HG02623 (cell line): ENCODE measurements around the gene MINDY4.
"Not testable (repeated sequence)": the region's sequence is repeated elsewhere in the genome, so short reads cannot be mapped to it uniquely, and the experiment has no call there.

ENCODE experiments used
- ATAC-seq: cut with Tn5 transposase; IDR thresholded peaks from one replicate; pipeline ENCODE4 v1.9.1; 2021; ENCODE audit warnings: moderate library complexity; ENCODE audit not compliant: unreplicated experiment

Gene MINDY4

GRCh38 chr7:30799976-30800661 lies 28.9 kb downstream of the MINDY4 start:
- ATAC-seq = no peak

GRCh38 chr7:30800785-30801252 lies 29.6 kb downstream of the MINDY4 start:
- ATAC-seq = peak; percentile 29

GRCh38 chr7:30802812-30803211 lies 31.6 kb downstream of the MINDY4 start:
- no peak for ATAC-seq

- ATAC-seq = no peak
Observed at GRCh38 chr7:30804078-30804661, 33.0 kb downstream of the MINDY4 start.

- ATAC-seq = no peak
Observed at GRCh38 chr7:30805081-30805691, 34.0 kb downstream of the MINDY4 start.

- ATAC-seq = no peak
Observed at GRCh38 chr7:30805931-30806330, 34.7 kb downstream of the MINDY4 start.

GRCh38 chr7:30807477-30807876 lies 36.3 kb downstream of the MINDY4 start:
- ATAC-seq = not testable (repeated sequence)

GRCh38 chr7:30807941-30808340 lies 36.7 kb downstream of the MINDY4 start:
- not testable (repeated sequence) for ATAC-seq

GRCh38 chr7:30810986-30811385 lies 39.8 kb downstream of the MINDY4 start:
- no peak for ATAC-seq

GRCh38 chr7:30812676-30813075 lies 41.5 kb downstream of the MINDY4 start:
- no peak for ATAC-seq

GRCh38 chr7:30813466-30813865 lies 42.2 kb downstream of the MINDY4 start:
- ATAC-seq = no peak

GRCh38 chr7:30814700-30815387 lies 43.6 kb downstream of the MINDY4 start:
- no peak for ATAC-seq

GRCh38 chr7:30815388-30815854 lies 44.2 kb downstream of the MINDY4 start:
- no peak for ATAC-seq

- ATAC-seq = no peak
Observed at GRCh38 chr7:30815951-30816644, 44.9 kb downstream of the MINDY4 start.

GRCh38 chr7:30816645-30817370 lies 45.6 kb downstream of the MINDY4 start:
- no peak for ATAC-seq

GRCh38 chr7:30817371-30817767 lies 46.2 kb downstream of the MINDY4 start:
- no peak for ATAC-seq

- no peak for ATAC-seq
Observed at GRCh38 chr7:30824821-30825720, 53.9 kb downstream of the MINDY4 start.

GRCh38 chr7:30826181-30826580 lies 55.0 kb downstream of the MINDY4 start:
- no peak for ATAC-seq

GRCh38 chr7:30828591-30828990 lies 57.4 kb downstream of the MINDY4 start:
- no peak for ATAC-seq
